Right atrium auricular region (tissue), 2 donors: Measurements from ENCODE around the gene CEP43. TPM values are rescaled to one million over a fixed set of nuclear protein-coding genes. Genes with fewer than 3 reads are reported as not detected.

ENCODE experiments used
- DNase-seq: peaks from one replicate; pipeline ENCODE4 v3.0.0-alpha.2; 2019; ENCODE audit warnings: low spot score
- H3K27ac ChIP-seq, 2 donors: fragments of 200-600 bp; sonication (generic); 1 replicate in 1 of 2; 2 replicates in 1 of 2; pipeline ENCODE4 v1.5.1; 2016 to 2019
- H3K27me3 ChIP-seq, 2 donors: fragments of 200-600 bp; sonication (generic); one replicate each; pipeline versions ENCODE4 v1.5.1 to v1.6.0; 2017 to 2019
- H3K36me3 ChIP-seq: fragments of 200-600 bp; sonication (generic); one replicate; pipeline ENCODE4 v1.5.1; 2016
- H3K4me1 ChIP-seq, 2 donors: fragments of 200-600 bp; sonication (generic); one replicate each; pipeline versions ENCODE4 v1.5.1 to v1.6.0; 2017 to 2019
- H3K4me3 ChIP-seq, 2 donors: fragments of 200-600 bp; sonication (generic); 1 replicate in 1 of 2; 2 replicates in 1 of 2; pipeline ENCODE4 v1.5.1; 2017 to 2019; ENCODE audit warnings: mild to moderate bottlenecking in 1 of 2, moderate library complexity in 1 of 2
- H3K9me3 ChIP-seq, 2 donors: fragments of 200-600 bp; sonication (generic); one replicate each; pipeline ENCODE4 v1.5.1; 2019
- CTCF ChIP-seq, 2 donors: fragments of 200-600 bp; sonication (generic); IDR thresholded peaks; one replicate each; pipeline ENCODE4 v1.5.1; 2019; ENCODE audit warnings: antibody characterized with exemption in 2 of 2
- total RNA-seq, 2 donors: library from RNA; depleted of rRNA; stranded (reverse); fragments of >200 nt; gene quantifications; one replicate each; pipeline ENCODE4 v1.1.0, GENCODE V29; 2016

Gene CEP43
- total RNA-seq, 2 donors from 2014 or later = 6.7 to 8.8 TPM

GRCh38 chr6:166972101-166972500 is 27.1 kb upstream of the CEP43 start:
- H3K9me3 ChIP-seq = no peaks in the 10 kb centered on the region
- H3K27me3 ChIP-seq = no peaks in the 10 kb centered on the region

GRCh38 chr6:166976636-166977035 is 22.6 kb upstream of the CEP43 start:
- Histone ChIP-seq H3K36me3 (no peaks in the 10 kb centered on the region), H3K27me3 (no peaks in the 10 kb centered on the region), H3K4me3 (no peak overlapping the region), H3K9me3 (no peaks in the 10 kb centered on the region), H3K27ac (no peak overlapping the region), H3K4me1 (no peaks in the 10 kb centered on the region)
- DNase-seq = no peak
- no peak for TF ChIP-seq CTCF (IDR thresholded peaks at IDR 0.05)

More at GRCh38 chr6:166972101-166972500, 27.1 kb upstream of the CEP43 start:
- no peak for DNase-seq
- no peak overlapping the region for H3K27ac ChIP-seq
- TF ChIP-seq CTCF (IDR thresholded peaks at IDR 0.05) = no peak
- H3K36me3 ChIP-seq = no peaks in the 10 kb centered on the region
- no peaks in the 10 kb centered on the region for H3K4me1 ChIP-seq
- no peak overlapping the region for H3K4me3 ChIP-seq

- Histone ChIP-seq H3K27me3 (no peaks in the 10 kb centered on the region), H3K4me1 (no peaks in the 10 kb centered on the region), H3K36me3 (no peaks in the 10 kb centered on the region), H3K4me3 (no peak overlapping the region), H3K27ac (no peak overlapping the region), H3K9me3 (no peaks in the 10 kb centered on the region)
- no peak for DNase-seq
- no peak for TF ChIP-seq CTCF (IDR thresholded peaks at IDR 0.05)
Measured at GRCh38 chr6:166977621-166978525, 21.3 kb upstream of the CEP43 start.

GRCh38 chr6:166980738-166981137 is 18.5 kb upstream of the CEP43 start:
- no peak for DNase-seq
- no peaks in the 10 kb centered on the region for H3K27me3 ChIP-seq
- no peaks in the 10 kb centered on the region for H3K4me1 ChIP-seq
- no peak for TF ChIP-seq CTCF (IDR thresholded peaks at IDR 0.05)
- H3K4me3 ChIP-seq = no peak overlapping the region
- no peaks in the 10 kb centered on the region for H3K36me3 ChIP-seq
- no peak overlapping the region for H3K27ac ChIP-seq
- no peaks in the 10 kb centered on the region for H3K9me3 ChIP-seq

GRCh38 chr6:166987448-166987847 is 11.7 kb upstream of the CEP43 start:
- no peak overlapping the region for H3K4me3 ChIP-seq
- DNase-seq = no peak
- no peaks in the 10 kb centered on the region for H3K36me3 ChIP-seq
- H3K27ac ChIP-seq = no peak overlapping the region
- no peaks in the 10 kb centered on the region for H3K27me3 ChIP-seq
- no peaks in the 10 kb centered on the region for H3K9me3 ChIP-seq
- H3K4me1 ChIP-seq = no peaks in the 10 kb centered on the region
- no peak for TF ChIP-seq CTCF (IDR thresholded peaks at IDR 0.05)
